ENCODE measurements around the gene TMEM147. TPM values are rescaled to one million over a fixed set of nuclear protein-coding genes. Genes with fewer than 3 reads are reported as not detected.

Gene TMEM147
- total RNA-seq, 1 donor from 2014 or later, result 104 TPM

DNA sequence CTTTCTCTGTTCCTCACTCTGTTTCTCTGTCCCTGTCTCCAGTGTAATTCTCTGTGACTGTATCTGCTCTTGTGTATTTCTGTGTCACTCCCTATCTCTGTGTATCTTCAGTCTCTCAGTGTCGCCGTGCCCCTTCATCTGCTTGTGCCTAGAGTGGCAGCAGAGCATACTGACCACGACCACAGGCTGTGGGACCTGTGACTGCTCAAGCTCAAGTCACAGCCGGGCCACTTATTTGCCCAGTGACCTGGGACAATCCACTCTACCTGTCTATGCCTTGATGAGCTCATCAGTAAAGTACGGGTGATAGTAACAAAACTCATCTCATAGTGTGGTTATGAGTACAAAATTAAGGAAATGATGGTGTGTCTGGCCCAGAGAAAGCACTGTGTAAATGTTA, 8.7 kb downstream of the TMEM147 start:
- H3K9me3 ChIP-seq, result no peaks in the 10 kb centered on the region
- TF ChIP-seq POLR2AphosphoS5 (IDR thresholded peaks at IDR 0.05; ENCODE audit: insufficient read depth in 1 of 2, low read depth in 1 of 2), result no peak
- TF ChIP-seq, protein P1, sequence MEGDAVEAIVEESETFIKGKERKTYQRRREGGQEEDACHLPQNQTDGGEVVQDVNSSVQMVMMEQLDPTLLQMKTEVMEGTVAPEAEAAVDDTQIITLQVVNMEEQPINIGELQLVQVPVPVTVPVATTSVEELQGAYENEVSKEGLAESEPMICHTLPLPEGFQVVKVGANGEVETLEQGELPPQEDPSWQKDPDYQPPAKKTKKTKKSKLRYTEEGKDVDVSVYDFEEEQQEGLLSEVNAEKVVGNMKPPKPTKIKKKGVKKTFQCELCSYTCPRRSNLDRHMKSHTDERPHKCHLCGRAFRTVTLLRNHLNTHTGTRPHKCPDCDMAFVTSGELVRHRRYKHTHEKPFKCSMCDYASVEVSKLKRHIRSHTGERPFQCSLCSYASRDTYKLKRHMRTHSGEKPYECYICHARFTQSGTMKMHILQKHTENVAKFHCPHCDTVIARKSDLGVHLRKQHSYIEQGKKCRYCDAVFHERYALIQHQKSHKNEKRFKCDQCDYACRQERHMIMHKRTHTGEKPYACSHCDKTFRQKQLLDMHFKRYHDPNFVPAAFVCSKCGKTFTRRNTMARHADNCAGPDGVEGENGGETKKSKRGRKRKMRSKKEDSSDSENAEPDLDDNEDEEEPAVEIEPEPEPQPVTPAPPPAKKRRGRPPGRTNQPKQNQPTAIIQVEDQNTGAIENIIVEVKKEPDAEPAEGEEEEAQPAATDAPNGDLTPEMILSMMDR (IDR thresholded peaks at IDR 0.05), result no peak
- TF ChIP-seq POLR2A (IDR thresholded peaks at IDR 0.05), result no peak
- intact Hi-C loops (cut with DNase I), result no loop called here

DNA sequence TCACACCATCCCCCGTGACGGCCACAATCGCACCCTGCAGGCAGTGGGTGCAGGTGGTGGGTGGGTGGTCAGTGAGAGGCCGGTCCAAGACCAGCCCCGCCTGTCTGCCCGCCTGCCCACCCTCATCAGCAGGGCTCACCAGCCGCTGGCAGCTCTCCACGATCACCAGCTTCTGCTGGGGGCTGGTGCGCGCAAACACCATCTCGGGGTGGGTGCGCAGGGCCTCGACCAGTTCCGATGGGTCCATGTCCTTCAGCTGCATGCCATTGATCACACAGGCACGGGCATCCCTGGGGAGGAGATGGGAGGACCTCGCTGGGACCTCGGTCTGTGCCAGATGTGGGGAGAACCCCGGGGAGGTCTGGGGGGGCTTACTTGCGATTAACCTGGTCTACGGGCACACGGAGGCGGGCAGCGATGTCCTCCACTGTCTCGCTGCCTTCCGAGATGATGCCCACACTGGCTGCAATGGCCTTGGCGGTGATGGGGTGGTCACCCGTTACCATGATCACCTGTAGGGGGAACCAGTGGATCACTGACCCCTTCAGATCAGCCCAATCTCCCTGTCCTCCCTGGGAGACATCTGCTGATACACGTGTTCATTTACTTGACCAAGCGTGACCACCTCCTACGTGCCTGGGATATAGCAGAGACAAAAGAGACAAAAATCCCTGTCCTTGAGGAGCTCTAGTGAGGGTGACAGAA, 10.0 kb downstream of the TMEM147 start:
- Histone ChIP-seq H3K9me3 (no peaks in the 10 kb centered on the region), H3K27me3 (no peaks in the 10 kb centered on the region), H3K4me3 (no peak overlapping the region), H3K27ac (no peak overlapping the region), H3K4me1 (peaks cover 13% of the 10 kb centered on the region), H3K36me3 (no peaks in the 10 kb centered on the region)
- no peak for DNase-seq (ENCODE audit: extremely low spot score in 2 of 2)
- intact Hi-C loops (cut with DNase I), result no loop called here
- TF ChIP-seq, protein P1 (IDR thresholded peaks at IDR 0.05), result no peak
- TF ChIP-seq POLR2AphosphoS5 (IDR thresholded peaks at IDR 0.05; ENCODE audit: insufficient read depth in 1 of 2, low read depth in 1 of 2) (no peak), POLR2A (IDR thresholded peaks at IDR 0.05) (no peak)

More for the DNA sequence above, 8.7 kb downstream of the TMEM147 start:
- H3K27me3 ChIP-seq, result no peaks in the 10 kb centered on the region
- no peak overlapping the region for H3K4me3 ChIP-seq
- H3K4me1 ChIP-seq, result peaks cover 13% of the 10 kb centered on the region
- no peak overlapping the region for H3K27ac ChIP-seq
- no peaks in the 10 kb centered on the region for H3K36me3 ChIP-seq
- DNase-seq (ENCODE audit: extremely low spot score in 2 of 2), result no peak

DNA sequence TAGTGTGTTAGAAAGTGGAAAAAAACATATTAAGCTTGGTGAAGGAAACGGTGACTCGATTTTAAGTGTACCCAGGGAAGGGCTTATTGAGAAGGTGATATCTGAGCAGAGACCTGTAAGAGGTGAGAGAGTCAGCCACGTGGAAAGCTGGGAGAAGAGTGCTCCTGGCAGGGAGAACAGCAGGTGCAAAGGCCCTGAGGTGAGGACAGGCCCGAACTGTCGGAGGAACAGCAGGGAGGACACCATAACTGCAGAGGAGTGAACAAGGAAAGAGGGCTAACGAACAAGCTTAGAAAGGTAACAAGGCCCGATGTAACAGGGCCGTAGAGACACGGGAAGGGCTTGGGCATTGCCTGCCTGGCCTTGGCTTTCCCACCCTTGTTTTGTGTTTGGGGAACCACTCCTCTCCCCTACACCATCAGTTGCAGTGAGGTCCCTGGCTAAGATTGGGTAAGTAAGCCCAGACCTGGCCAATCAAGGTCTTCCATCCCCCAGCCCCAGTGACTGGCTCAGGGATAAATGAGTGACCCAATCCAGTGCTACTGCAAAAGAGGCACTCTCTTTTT, 10.7 kb downstream of the TMEM147 start:
- H3K4me1 ChIP-seq, result peaks cover 13% of the 10 kb centered on the region
- no peak overlapping the region for H3K4me3 ChIP-seq
- TF ChIP-seq POLR2AphosphoS5 (IDR thresholded peaks at IDR 0.05; ENCODE audit: insufficient read depth in 1 of 2, low read depth in 1 of 2), result no peak
- TF ChIP-seq, protein P1 (IDR thresholded peaks at IDR 0.05), result no peak
- no peak for TF ChIP-seq POLR2A (IDR thresholded peaks at IDR 0.05)
- intact Hi-C loops (cut with DNase I), result no loop called here
- no peaks in the 10 kb centered on the region for H3K27me3 ChIP-seq
- no peak overlapping the region for H3K27ac ChIP-seq
- H3K36me3 ChIP-seq, result no peaks in the 10 kb centered on the region
- H3K9me3 ChIP-seq, result no peaks in the 10 kb centered on the region
- no peak for DNase-seq (ENCODE audit: extremely low spot score in 2 of 2)

DNA sequence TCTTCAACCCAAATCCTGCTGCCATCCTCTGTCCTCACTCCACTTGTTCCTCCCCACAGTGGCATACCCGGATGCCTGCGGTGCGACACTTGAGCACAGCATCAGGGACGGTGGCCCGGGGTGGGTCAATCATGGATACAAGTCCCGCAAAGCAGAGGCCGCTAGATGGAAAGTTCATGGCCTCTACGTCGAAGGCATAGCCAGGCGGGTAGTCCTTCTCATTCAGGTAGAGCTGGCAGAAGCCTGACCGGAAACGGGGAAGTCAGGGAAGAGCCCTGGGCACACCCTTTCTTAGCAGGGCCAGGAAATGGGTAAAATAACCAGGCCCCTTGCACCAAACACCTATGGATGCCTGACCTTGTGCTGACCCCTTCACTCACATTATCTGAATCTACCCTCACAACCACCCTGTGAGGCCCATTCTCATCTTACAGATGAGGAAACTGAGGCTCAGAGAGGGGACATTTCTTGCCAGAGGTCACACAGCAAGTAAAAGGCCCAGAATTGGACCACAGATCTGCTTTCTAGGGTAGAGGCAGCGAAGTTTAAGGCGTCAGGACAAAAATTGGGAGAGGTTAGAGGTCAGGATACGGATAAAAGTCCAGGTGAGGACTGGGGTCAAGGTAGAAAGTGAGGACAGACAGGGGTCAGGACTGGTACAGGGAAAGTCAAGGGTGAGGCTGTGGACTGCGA, 11.6 kb downstream of the TMEM147 start:
- no peak for TF ChIP-seq POLR2AphosphoS5 (IDR thresholded peaks at IDR 0.05; ENCODE audit: insufficient read depth in 1 of 2, low read depth in 1 of 2)
- no peak overlapping the region for H3K27ac ChIP-seq
- H3K27me3 ChIP-seq, result no peaks in the 10 kb centered on the region
- no peak overlapping the region for H3K4me3 ChIP-seq
- peaks cover 13% of the 10 kb centered on the region for H3K4me1 ChIP-seq
- no peak for DNase-seq (ENCODE audit: extremely low spot score in 2 of 2)
- no peaks in the 10 kb centered on the region for H3K9me3 ChIP-seq
- no peaks in the 10 kb centered on the region for H3K36me3 ChIP-seq
- intact Hi-C loops (cut with DNase I), result no loop called here

DNA sequence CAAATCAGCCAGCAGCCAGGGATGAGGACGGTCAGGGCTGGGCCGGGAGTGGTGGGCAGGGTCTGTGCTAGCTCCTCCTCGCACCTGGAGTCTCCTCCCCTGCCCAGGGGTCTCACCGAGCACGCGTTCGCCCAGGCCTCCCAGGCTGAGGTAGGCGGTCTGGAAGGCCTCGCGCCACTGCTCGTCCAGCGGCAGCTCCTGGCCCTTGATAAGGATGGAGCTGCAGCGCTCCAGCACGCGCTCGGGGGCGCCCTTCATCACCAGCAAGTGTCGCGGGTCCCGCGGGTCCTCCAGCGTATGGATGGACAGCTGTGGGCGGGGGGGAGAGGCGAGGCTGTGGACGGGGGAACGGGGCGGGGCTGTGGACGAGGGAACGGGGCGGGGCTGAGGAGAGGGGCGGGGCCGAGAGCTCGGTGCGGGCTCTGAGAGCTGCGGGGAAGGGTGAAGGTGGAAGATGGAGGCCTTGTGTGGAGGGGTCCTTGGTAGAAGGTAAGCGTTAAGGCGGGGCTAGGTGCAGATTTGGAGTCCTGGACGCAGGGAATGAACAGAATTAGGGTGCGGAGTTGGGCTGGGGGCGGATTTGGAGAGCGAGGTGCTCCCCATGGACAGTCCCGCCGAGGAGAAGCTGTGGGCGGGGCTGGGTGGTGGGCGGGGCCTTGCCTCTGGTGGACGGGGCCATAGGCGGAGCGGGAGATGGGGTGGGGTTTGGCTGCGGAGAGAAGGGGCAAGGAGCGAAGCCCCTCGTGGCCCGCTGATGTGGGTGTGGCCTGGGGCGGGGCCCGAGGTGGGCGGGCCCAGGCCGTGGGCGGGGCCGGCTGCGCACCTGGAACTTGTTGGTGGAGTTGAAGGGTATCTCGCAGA, 12.3 kb downstream of the TMEM147 start:
- Histone ChIP-seq H3K27me3 (no peaks in the 10 kb centered on the region), H3K4me1 (peaks cover 13% of the 10 kb centered on the region), H3K9me3 (no peaks in the 10 kb centered on the region), H3K27ac (no peak overlapping the region), H3K36me3 (no peaks in the 10 kb centered on the region), H3K4me3 (peak overlapping the region; percentile 16 to 30)
- TF ChIP-seq, protein P1 (IDR thresholded peaks at IDR 0.05), result no peak
- TF ChIP-seq POLR2A (IDR thresholded peaks at IDR 0.05) (no peak), POLR2AphosphoS5 (IDR thresholded peaks at IDR 0.05; ENCODE audit: insufficient read depth in 1 of 2, low read depth in 1 of 2) (no peak)
- no peak for DNase-seq (ENCODE audit: extremely low spot score in 2 of 2)
- intact Hi-C loops (cut with DNase I), result no loop called here
